K562 (cell line): ENCODE results near the gene PITPNM1. TPM values are rescaled to one million over a fixed set of nuclear protein-coding genes. Genes with fewer than 3 reads are reported as not detected.
A peak's percentile ranks its signal among the peaks of the same experiment; 100 is the strongest.

Experiments used
- ARID2 ChIP-seq: fragments of 450-650 bp; IDR thresholded peaks from 2 replicates; pipeline ENCODE4 v1.6.1; 2017; ENCODE audit warnings: antibody characterized with exemption, mild to moderate bottlenecking
- BCOR ChIP-seq: fragments of 450-650 bp; IDR thresholded peaks from 2 replicates; pipeline ENCODE4 v1.6.1; 2016
- CBX1 ChIP-seq: sonication (generic); IDR thresholded peaks from 2 replicates; pipeline ENCODE4 v1.6.1; 2016; ENCODE audit warnings: antibody characterized with exemption, low read depth, mild to moderate bottlenecking
- CCNT2 ChIP-seq: IDR thresholded peaks from 2 replicates; pipeline ENCODE4 v1.6.1; 2011; ENCODE audit warnings: borderline replicate concordance, low read depth, mild to moderate bottlenecking, moderate library complexity, mixed read lengths, low read length; ENCODE audit not compliant: insufficient read length; ENCODE audit errors: extremely low read depth
- CHCHD3 ChIP-seq: fragments of 250-450 bp; sonication (Bioruptor Pico); IDR thresholded peaks from 2 replicates; pipeline ENCODE4 v2.1.2; 2022; ENCODE audit warnings: mild to moderate bottlenecking
- E2F1 ChIP-seq: sonication (generic); formaldehyde crosslinking; IDR thresholded peaks from 2 replicates; pipeline ENCODE4 v1.8.1; 2023; ENCODE audit warnings: mild to moderate bottlenecking, missing genetic modification reagents, moderate library complexity
- GABPB1 ChIP-seq: sonication (generic); formaldehyde crosslinking; IDR thresholded peaks from 2 replicates; pipeline ENCODE4 v1.8.0; 2022; ENCODE audit warnings: mild to moderate bottlenecking, missing genetic modification reagents
- HDAC2 ChIP-seq: fragments of 450-650 bp; IDR thresholded peaks from 2 replicates; pipeline ENCODE4 v1.6.1; 2016; ENCODE audit warnings: mild to moderate bottlenecking
- MAZ ChIP-seq, 2 experiments: fragments of 450-650 bp in 1 of 2; sonication (generic) in 1 of 2; formaldehyde crosslinking; IDR thresholded peaks in 1 of 2; conservative IDR thresholded peaks in 1 of 2; 2 replicates each; pipeline versions ENCODE4 v1.4.0 to v1.5.0; 2020; ENCODE audit warnings: mild to moderate bottlenecking in 1 of 2, missing genetic modification reagents in 1 of 2
- MBD2 ChIP-seq: sonication (generic); IDR thresholded peaks from 2 replicates; pipeline ENCODE4 v1.6.1; 2016; ENCODE audit warnings: low read depth, borderline replicate concordance
- PML ChIP-seq: IDR thresholded peaks from 2 replicates; pipeline ENCODE4 v1.6.1; 2012; ENCODE audit warnings: low read length, inconsistent platforms
- RBBP5 ChIP-seq: fragments of 200-600 bp; sonication (generic); IDR thresholded peaks from 2 replicates; pipeline ENCODE4 v1.6.1; 2012; ENCODE audit warnings: borderline replicate concordance, mild to moderate bottlenecking, low read length, control low read depth, inconsistent platforms; ENCODE audit not compliant: insufficient read depth, poor library complexity, severe bottlenecking
- SPI1 ChIP-seq: IDR thresholded peaks from 2 replicates; pipeline ENCODE4 v1.6.1; 2011; ENCODE audit warnings: low read depth, low read length, control low read depth, borderline replicate concordance
- TEAD1 ChIP-seq, 2 experiments: fragments of 450-650 bp in 1 of 2; sonication (generic) in 1 of 2; formaldehyde crosslinking; IDR thresholded peaks; 2 replicates each; pipeline versions ENCODE4 v1.4.0 to v1.8.0; 2020 to 2022; ENCODE audit warnings: mild to moderate bottlenecking in 2 of 2, missing genetic modification reagents in 1 of 2
- ZBTB11 ChIP-seq, 3 experiments: fragments of 200-800 bp in 1 of 3; fragments of 250-450 bp in 1 of 3; fragments of 450-650 bp in 1 of 3; sonication (Bioruptor Pico) in 1 of 3; sonication (Bioruptor generic) in 1 of 3; formaldehyde crosslinking in 1 of 3; IDR thresholded peaks; 2 replicates each; pipeline versions ENCODE4 v1.6.1 to v1.8.0; 2016 to 2022; ENCODE audit warnings: mild to moderate bottlenecking in 2 of 3, missing genetic modification characterization in 2 of 3, missing compliant biosample characterization in 1 of 3, moderate library complexity in 1 of 3
- ZNF134 ChIP-seq: fragments of 250-450 bp; sonication (Bioruptor Pico); conservative IDR thresholded peaks from 2 replicates; pipeline ENCODE4 v1.4.0; 2020
- ZNF764 ChIP-seq: fragments of 250-450 bp; sonication (Bioruptor Pico); IDR thresholded peaks from 2 replicates; pipeline ENCODE4 v1.4.0; 2020; ENCODE audit warnings: low read depth, mild to moderate bottlenecking, moderate library complexity
- polyA plus RNA-seq, 8 experiments: library from polyadenylated mRNA; depleted of rRNA in 4 of 8; stranded (reverse) in 5 of 8; unstranded in 3 of 8; fragments of >200 nt; fragmentation: Nextera tagmentation in 2 of 8; fragmentation: Illumina TruSeq in 1 of 8; extraction: Ambion mirVana in 2 of 8; extraction: Trizol in 1 of 8; gene quantifications; 2 replicates each; pipeline versions ENCODE4 v1.2.1 to v1.2.3, GENCODE V29; 2011 to 2014; ENCODE audit warnings: inconsistent platforms in 1 of 8, missing spikeins in 1 of 8
- total RNA-seq, 7 experiments: library from RNA; depleted of rRNA in 6 of 7; stranded (reverse); fragments of >200 nt in 6 of 7; fragmentation: Illumina TruSeq in 2 of 7; extraction: Trizol in 2 of 7; gene quantifications; 2 replicates each; pipeline versions ENCODE4 v1.2.1 to v1.2.3, GENCODE V29; 2011 to 2021; ENCODE audit warnings: low replicate concordance in 1 of 7
- TF ChIP-seq, protein P1 (sequence below): fragments of 450-650 bp; formaldehyde crosslinking; IDR thresholded peaks from 2 replicates; pipeline ENCODE4 v1.4.0; 2020; ENCODE audit warnings: mild to moderate bottlenecking, moderate library complexity
- TF ChIP-seq, protein P2 (sequence below): sonication (generic); formaldehyde crosslinking; IDR thresholded peaks from 2 replicates; pipeline ENCODE4 v1.8.1; 2023; ENCODE audit warnings: mild to moderate bottlenecking, missing genetic modification reagents

Gene PITPNM1
- total and polyA plus RNA-seq, 9 of the 15 experiments (the other 6 are each of a cell fraction or from before 2014, with no cell fraction given), result 0.11 to 53.7 (median 16.0) TPM

- TF ChIP-seq ZBTB11 (CRISPR knock-in tag; IDR thresholded peaks at IDR 0.05) (0 out of 6 replicates have a peak, but pooled peaks of 1 of the 3 experiments have one; percentile 21), ZNF134 (peak; percentile 44; the same call in 1 of the 2 replicates), BCOR (peak; percentile 100), CCNT2 (peak; percentile 50), CBX1 (peak; percentile 98), RBBP5 (peak; percentile 59), ARID2 (no peak), TEAD1 (CRISPR knock-in tag; IDR thresholded peaks at IDR 0.05) (peak in 1 of 2 experiments; percentile 17; a peak in 1 of 4 replicates), MBD2 (peak; percentile 99), ZNF764 (CRISPR knock-in tag) (peak; percentile 42; the same call in 1 of the 2 replicates), SPI1 (no peak), E2F1 (CRISPR knock-in tag) (peak; percentile 62; the same call in 1 of the 2 replicates), HDAC2 (peak; percentile 98), GABPB1 (CRISPR knock-in tag) (peak; percentile 87), CHCHD3 (CRISPR knock-in tag) (0 out of 2 replicates have a peak, but pooled peaks have one; percentile 66), PML (peak; percentile 43; the same call in 1 of the 2 replicates), MAZ (CRISPR knock-in tag; conservative IDR thresholded peaks at IDR 0.05 in 1 of 2, IDR thresholded peaks at IDR 0.05 in 1 of 2) (peak in 1 of 2 experiments; percentile 11; a peak in 1 of 4 replicates)
- TF ChIP-seq, protein P1, sequence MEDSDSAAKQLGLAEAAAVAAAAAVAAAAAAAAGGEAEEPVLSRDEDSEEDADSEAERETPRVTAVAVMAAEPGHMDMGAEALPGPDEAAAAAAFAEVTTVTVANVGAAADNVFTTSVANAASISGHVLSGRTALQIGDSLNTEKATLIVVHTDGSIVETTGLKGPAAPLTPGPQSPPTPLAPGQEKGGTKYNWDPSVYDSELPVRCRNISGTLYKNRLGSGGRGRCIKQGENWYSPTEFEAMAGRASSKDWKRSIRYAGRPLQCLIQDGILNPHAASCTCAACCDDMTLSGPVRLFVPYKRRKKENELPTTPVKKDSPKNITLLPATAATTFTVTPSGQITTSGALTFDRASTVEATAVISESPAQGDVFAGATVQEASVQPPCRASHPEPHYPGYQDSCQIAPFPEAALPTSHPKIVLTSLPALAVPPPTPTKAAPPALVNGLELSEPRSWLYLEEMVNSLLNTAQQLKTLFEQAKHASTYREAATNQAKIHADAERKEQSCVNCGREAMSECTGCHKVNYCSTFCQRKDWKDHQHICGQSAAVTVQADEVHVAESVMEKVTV (CRISPR knock-in tag), result 0 out of 2 replicates have a peak, but pooled peaks have one; percentile 7
- TF ChIP-seq, protein P2, sequence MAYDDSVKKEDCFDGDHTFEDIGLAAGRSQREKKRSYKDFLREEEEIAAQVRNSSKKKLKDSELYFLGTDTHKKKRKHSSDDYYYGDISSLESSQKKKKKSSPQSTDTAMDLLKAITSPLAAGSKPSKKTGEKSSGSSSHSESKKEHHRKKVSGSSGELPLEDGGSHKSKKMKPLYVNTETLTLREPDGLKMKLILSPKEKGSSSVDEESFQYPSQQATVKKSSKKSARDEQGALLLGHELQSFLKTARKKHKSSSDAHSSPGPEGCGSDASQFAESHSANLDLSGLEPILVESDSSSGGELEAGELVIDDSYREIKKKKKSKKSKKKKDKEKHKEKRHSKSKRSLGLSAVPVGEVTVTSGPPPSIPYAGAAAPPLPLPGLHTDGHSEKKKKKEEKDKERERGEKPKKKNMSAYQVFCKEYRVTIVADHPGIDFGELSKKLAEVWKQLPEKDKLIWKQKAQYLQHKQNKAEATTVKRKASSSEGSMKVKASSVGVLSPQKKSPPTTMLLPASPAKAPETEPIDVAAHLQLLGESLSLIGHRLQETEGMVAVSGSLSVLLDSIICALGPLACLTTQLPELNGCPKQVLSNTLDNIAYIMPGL (CRISPR knock-in tag), result peak; percentile 6; the same call in 1 of the 2 replicates
Observed at GRCh38 chr11:67507864-67508485, 2.8 kb upstream of the PITPNM1 start, which contains the start of gene CDK2AP2 (continued).
